GOT3 (cell line): ENCODE measurements around the gene AP2B1.

Experiments
- DNase-seq: peaks from one replicate; lab custom pipeline; 2025; ENCODE audit warnings: mixed read lengths; lab: John Stamatoyannopoulos, UW

The AP2B1 gene

GRCh38 chr17:35630530-35631148 lies 43.5 kb downstream of the AP2B1 start:
- no peak for DNase-seq

DNA sequence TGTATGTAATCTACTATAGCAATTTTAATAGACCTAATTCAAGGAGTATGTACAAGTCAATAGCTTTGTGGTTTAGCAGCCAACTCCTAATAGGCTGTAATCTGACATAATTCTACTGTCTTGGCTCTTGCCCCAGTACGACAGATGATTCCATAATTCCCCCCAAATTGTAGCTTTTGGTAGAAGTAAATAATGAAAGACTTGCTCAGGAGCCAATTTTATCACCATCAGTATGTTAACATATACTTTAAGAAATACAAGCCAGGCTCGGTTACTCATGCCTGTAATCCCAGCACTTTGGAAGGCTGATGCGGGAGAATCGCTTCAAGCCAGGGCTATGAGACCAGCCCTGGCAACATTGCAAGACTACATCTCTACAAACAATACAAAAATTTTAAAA lies 53.9 kb downstream of the AP2B1 start:
- no peak for DNase-seq

DNA sequence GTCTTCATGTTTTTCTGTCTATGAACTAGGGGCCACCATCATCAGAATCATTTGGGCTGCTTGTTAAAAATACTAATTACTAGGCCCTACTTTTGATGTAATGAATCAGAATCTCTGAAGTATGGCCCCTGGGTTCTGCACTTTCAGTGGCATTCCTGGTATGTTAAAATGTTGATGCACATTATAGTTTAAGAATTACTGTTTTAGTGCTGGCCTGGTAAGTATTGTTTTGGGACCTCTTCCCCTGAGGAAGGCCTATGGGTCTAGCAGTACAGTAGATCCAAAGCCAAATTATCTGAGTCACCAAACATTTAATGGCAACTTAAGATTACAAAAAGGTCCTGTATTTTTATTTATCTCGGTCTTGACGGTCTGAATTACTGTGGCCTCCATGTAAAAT lies 58.8 kb downstream of the AP2B1 start:
- no peak for DNase-seq

- DNase-seq: no peak
These were observed 64.3 kb downstream of the AP2B1 start for GRCh38 chr17:35651467-35651866.

- DNase-seq: no peak
These were observed 66.7 kb downstream of the AP2B1 start for GRCh38 chr17:35653619-35654361.

DNA sequence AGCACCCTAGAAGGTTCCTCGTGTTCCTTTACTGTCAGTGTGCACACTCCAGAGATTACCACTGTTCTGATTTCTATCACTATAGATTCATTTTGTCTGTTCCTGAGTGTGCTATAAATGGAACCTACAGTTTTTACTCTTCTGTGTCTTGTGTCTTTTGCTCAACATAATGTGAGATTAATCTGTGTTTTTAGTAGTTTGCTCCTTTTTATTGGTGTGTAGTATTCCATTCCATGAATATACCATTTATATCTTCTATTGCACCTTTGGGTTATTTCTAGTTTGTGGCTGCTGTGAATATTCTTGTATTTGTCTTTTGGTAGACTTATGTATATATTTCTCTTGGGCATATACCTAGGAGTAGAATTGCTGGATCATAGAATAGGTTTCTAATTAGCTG lies 68.2 kb downstream of the AP2B1 start:
- no peak for DNase-seq

DNA sequence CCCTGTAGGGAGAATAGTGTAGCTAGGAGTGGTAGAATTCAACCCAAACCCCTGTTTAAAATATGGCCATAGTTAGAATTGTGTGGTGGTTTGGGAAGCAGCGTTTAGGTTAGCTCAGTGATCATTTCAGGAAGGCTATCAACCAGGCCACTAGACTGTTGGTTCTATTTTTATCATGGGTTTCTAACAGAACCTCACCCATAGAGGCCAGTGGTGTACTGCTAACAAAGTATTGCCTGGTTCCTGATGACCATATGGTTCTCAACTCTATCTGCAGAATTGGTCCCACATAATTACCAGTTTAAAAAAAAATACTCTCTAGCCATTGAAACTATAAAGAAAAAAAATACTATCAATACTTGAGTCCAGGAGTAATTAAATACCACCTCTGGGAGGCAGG lies 73.8 kb downstream of the AP2B1 start:
- DNase-seq: no peak

GRCh38 chr17:35664685-35665084 lies 77.6 kb downstream of the AP2B1 start:
- no peak for DNase-seq

DNA sequence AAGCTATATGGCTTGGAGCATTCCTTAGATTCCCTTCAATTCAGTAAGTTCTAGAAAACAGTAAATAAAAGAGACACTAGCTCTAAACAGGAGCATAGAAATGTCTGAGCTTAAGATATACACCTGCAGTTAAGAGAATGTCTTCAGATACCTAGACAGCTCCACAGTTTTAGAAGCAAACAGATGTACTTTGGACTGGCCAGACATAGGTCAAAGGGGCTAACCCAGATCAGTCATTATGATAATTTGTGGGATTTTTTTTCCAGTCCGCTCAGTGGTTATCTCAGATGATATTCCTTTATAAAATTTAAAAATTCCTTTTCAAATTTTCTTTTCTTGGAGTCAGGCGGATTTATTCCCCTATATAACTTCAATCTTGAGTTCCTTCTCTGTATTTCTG lies 78.5 kb downstream of the AP2B1 start:
- DNase-seq: no peak

DNA sequence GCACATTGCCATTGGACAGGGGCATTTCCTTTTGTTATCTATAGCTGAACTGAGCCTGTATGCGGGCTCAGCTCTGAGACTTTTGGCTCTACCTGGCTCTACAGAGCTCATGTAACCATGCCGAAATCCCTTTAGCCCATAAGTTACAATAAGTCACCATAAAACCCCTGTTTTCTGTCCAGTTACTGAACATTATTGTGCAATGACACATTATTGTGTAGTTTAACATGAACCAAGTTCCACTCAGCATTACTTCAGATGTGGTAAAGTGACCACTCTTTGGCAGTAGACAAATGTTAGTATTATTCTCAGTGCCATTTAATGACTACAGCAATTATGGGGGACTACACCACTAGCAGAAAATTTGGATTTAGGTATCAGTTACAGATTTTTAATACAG lies 78.9 kb downstream of the AP2B1 start:
- DNase-seq: no peak

DNA sequence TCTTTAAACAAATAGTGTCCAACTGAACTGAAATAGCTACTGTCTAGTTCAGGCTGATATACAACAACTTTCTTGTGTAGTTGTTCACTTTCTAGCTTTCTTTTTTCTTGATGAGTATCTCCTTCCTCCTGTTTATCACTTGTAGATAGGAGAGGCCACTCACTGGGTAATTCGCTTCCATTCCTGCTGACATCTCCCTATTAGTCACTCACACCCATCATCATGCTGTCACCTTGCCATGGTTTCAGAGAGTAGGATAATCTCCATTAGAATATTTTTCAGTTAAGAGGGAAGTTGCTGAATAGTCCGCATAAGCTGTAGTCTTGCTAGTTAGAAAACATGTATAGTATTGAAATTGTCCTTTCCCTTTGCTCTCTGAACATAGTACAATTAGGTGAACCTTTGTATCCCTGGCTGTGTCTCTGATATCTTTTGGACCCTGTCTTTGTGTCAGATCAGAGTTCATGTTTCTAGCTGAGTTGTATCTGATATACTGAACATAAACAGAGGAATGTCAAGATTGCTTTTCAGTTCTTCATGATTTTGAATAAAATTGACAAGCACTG lies 79.9 kb downstream of the AP2B1 start:
- no peak for DNase-seq

GRCh38 chr17:35668802-35669201 lies 81.7 kb downstream of the AP2B1 start:
- DNase-seq: no peak

DNA sequence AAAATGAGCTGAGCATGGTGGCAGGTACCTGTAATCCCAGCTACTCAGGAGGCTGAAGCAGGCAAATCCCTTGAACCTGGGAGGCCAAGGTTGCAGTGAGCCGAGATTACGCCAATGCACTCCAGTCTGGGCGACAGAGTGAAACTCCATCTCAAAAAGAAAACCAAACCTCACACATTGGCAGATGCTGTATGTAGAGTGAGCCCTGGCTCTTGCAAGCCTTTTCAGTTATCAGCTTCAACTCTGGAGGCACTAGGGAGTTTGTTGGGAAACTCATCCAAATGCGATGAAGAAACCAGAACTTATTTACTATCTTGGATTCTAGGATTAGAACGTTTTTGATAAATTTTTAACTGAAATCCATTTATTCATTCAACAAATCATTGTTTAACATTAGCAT lies 87.4 kb downstream of the AP2B1 start:
- no peak for DNase-seq

DNA sequence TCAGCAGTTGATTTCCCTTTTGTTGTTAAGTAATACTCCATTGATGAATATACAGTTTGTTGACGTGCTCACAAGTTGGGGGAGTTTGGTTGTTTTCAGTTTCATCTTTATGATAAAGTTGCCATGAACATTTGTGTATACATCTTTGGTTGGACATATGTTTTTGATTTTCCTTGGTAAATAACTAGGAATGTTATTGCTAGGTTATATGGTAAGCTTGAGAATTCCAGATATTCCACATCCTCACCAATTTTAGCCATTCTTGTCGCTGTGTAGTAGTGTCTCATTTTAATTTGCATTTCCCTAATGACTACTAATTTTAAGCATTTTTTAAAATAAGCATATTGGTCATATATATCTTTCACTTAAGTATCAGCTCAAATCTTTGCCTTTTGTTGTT lies 89.3 kb downstream of the AP2B1 start:
- no peak for DNase-seq

DNA sequence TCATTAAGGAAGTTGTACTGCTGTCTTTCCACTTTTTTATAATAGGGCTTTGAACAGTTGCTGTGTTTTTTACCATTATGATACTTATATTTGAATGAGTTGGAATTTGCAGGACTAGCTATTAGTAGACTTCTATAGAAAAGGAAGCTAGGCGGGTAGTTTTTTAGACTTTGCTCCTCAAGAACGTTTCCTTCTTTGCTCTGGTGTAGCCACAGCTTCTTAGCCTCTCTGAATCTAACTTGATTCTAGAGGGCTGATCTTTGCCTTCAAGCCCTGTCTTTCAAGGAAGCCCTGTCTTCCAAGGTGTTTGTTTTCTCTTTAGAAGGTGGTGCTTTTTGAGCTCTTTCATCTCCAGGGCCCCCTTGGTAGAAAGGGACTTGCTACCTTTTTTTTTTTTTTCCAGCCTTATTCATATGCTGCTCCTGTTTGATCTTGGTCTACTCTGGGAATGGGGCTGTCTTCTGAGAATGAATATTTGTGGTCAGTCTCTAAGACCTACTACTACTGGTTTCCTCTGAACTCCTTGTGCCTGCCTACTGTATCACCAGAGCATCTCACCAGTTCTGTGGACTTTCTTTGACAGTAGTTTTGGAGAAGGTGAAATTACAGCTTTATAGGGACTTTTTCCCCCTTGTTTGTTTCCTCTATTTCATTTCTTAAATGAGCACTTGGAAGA lies 92.0 kb downstream of the AP2B1 start:
- DNase-seq: no peak

DNA sequence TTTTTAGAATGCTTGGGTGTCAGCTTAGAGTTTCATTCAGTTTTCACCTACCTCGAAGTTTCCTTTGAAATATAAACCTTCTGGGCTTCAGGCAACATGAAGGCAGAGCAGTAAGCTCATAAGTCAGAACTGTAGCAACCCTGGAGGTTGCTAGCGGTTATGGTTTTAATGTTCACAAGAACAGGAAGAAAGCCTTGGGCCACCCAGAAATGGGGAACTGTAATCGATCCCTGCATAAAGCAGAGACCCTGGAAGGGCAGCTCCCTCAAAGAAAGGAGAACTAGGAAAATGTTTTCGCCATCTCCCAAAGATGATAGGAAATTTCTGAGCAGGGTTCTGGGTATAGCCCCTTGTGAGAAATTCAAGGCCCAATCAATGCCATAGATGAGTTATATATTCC lies 96.5 kb downstream of the AP2B1 start:
- DNase-seq: no peak

DNA sequence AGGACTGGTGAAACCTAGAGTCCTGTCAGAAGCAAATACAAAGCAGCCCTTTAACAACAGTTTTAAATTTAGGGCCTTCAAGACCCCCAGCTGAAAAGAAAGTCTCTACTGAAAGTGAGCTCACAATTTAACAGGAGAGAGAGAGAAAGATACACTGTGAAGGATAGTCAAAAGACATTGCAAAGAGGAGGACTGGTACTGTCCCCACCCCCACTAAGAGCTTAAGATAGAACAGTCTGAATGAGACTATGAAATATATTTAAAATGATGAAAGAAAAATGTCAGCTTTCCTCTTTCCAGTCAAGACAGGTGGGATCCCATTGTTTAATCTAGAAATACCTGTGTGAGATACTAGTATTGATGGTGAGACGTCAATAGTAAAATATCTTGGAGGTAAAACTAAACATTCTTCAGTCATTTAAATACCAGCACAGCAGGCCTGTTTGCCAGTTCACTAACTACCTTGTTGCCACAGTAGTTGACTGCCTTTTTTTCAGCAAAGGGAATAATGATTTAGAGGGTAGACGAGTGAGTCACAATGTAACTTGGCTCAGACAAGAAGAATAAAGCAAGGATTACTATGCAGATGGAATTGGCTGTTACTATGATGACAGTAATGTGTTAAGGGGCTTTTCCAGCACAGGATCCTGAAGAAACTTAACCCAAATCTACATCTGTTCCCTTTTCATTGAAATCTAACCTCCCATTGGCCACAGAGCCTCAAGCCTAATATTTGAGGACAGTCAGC lies 97.1 kb downstream of the AP2B1 start:
- no peak for DNase-seq

DNA sequence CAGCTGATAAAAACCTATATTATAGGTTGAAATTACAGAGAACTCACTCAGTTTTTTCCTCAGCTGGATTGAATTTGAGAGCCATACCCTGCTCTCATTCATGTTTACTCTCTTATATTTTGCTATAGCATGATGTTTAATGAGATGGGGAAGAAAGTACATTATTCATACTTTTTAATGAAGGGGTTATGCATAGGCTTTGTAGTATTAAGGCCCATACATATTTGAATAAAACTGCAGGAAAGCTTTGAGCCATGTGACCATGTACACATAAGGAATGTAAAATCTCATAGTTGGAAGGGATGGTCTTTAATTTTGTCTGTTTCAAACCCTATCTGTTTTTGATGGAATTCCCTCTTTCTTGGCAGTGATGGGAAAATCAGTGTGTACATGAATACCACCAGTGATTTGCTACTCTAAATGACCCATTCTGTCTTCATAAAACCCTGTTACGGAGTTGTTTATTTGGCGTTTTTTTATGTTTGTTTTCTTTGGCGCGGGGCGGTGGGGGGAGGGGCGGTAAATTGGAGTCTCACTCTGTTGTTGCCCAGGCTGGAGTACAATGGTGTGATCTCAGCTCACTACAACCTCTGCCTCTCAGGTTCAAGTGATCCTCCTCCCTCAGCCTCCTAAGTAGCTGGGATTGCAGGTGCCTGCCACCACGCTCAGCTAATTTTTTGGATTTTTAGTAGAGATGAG lies 105.5 kb downstream of the AP2B1 start:
- no peak for DNase-seq

DNA sequence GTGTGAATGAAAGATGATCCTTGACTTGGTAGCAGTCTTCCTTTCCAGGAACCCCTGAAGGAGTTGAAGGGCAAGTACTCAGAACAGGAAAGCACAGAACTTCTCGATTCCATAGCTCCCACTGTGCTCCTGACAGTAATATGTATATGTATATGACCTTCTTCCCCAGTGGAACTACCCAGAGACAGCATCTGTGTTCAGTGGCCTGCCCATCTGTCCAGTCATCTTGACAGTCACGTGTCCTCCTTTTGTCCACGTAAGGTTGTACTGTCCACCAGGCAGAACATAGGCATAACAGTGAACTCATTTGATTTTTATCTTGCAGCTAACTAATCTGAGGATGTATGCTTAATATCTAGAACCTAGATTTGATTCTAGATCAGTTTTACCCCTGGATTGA lies 106.5 kb downstream of the AP2B1 start:
- no peak for DNase-seq

DNA sequence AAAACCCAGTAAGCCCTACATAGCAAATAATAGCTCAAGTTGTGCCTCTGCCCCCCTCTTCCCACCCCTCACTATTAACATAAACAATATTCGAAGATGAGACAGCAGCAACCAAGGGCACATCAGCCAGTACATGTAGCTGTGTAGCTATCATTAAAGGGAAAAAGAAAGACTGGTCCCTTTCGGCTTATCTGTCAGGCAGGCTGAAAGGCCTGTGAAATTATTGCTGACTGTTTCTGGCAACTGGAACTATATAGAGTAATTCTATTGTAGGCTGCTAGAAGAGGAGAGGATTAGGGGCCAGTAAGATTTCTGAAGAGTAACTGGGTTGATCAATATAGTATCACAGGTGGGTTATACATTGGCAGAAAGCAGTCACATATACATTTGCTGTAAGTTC lies 107.8 kb downstream of the AP2B1 start:
- DNase-seq: no peak

- no peak for DNase-seq
These were observed 108.5 kb downstream of the AP2B1 start for GRCh38 chr17:35695613-35696012.

- no peak for DNase-seq
These were observed 111.7 kb downstream of the AP2B1 start for GRCh38 chr17:35698800-35699199.
